RWPE2 (cell line): Measurements from ENCODE around the gene MAK.
A peak's percentile ranks its signal among the peaks of the same experiment; 100 is the strongest.

Experiments
- ATAC-seq: fragments of 200-7000 bp; cut with Tn5 transposase; 3 replicates; pipeline ENCODE4 v1.9.1; 2021; ENCODE audit warnings: low read depth
- DNase-seq: peaks from one replicate; pipeline ENCODE4 v3.0.0-alpha.2; 2020; ENCODE audit warnings: low spot score
- H3K27ac ChIP-seq: fragments of 450-650 bp; 2 replicates; pipeline ENCODE4 v1.5.1; 2017; ENCODE audit warnings: mild to moderate bottlenecking; ENCODE audit not compliant: poor library complexity, severe bottlenecking
- H3K27me3 ChIP-seq: fragments of 250-450 bp; sonication (Bioruptor Pico); 2 replicates; pipeline ENCODE4 v1.5.1; 2021; ENCODE audit warnings: mild to moderate bottlenecking, moderate library complexity; ENCODE audit not compliant: insufficient read depth, poor library complexity, severe bottlenecking
- H3K36me3 ChIP-seq: fragments of 250-450 bp; sonication (Bioruptor Pico); 2 replicates; pipeline ENCODE4 v1.5.1; 2020; ENCODE audit warnings: low read depth, mild to moderate bottlenecking, moderate library complexity
- H3K4me1 ChIP-seq: fragments of 250-450 bp; sonication (Bioruptor Pico); 2 replicates; pipeline ENCODE4 v1.5.1; 2021; ENCODE audit warnings: mild to moderate bottlenecking, moderate library complexity; ENCODE audit not compliant: insufficient read depth, poor library complexity, severe bottlenecking
- H3K4me3 ChIP-seq: fragments of 250-450 bp; sonication (Bioruptor Pico); 2 replicates; pipeline ENCODE4 v1.5.1; 2021; ENCODE audit warnings: mild to moderate bottlenecking, moderate library complexity; ENCODE audit not compliant: severe bottlenecking
- H3K9me3 ChIP-seq: fragments of 250-450 bp; sonication (Bioruptor Pico); 2 replicates; pipeline ENCODE4 v1.5.1; 2021; ENCODE audit warnings: mild to moderate bottlenecking, moderate library complexity; ENCODE audit not compliant: severe bottlenecking
- TF ChIP-seq, protein P1 (sequence below): fragments of 450-650 bp; IDR thresholded peaks from one replicate; pipeline ENCODE4 v1.5.1; 2017; ENCODE audit warnings: mild to moderate bottlenecking, moderate library complexity; ENCODE audit not compliant: poor library complexity, severe bottlenecking

The MAK gene

DNA sequence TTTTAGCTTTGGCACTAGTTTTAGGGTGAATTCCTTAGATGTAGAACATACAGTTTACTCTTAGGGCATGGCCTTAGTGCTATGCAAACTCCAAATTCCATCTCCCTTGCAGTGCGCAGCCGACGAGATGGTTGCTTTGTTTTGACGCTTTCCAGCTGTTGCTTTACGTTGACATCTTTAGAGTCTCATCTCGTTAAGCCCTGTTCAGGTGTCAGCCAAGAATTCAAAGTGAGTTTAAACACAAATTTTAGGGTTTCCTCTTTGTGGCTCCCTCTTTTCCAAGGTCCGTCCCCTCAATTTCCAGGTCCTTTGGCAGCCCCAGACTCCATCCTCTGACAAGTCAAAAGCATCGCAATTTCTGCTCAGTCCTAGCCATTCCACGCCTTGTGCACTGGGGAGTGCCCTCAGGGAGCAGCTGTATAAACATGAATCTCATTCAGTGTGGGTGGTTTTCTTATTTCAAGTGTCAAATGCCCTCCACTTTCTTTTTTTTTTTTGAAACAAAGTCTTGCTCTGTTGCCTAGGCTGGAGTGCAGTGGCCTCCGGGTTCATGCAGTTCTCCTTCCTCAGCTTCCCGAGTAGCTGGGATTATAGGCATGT is 14.1 kb upstream of the MAK start:
- Histone ChIP-seq H3K4me3 (no peak overlapping the region), H3K9me3 (no peaks in the 10 kb centered on the region), H3K27ac (no peak overlapping the region), H3K36me3 (no peaks in the 10 kb centered on the region), H3K4me1 (no peaks in the 10 kb centered on the region), H3K27me3 (no peaks in the 10 kb centered on the region)
- DNase-seq (no peak), ATAC-seq (no peak)
- TF ChIP-seq, protein P1, sequence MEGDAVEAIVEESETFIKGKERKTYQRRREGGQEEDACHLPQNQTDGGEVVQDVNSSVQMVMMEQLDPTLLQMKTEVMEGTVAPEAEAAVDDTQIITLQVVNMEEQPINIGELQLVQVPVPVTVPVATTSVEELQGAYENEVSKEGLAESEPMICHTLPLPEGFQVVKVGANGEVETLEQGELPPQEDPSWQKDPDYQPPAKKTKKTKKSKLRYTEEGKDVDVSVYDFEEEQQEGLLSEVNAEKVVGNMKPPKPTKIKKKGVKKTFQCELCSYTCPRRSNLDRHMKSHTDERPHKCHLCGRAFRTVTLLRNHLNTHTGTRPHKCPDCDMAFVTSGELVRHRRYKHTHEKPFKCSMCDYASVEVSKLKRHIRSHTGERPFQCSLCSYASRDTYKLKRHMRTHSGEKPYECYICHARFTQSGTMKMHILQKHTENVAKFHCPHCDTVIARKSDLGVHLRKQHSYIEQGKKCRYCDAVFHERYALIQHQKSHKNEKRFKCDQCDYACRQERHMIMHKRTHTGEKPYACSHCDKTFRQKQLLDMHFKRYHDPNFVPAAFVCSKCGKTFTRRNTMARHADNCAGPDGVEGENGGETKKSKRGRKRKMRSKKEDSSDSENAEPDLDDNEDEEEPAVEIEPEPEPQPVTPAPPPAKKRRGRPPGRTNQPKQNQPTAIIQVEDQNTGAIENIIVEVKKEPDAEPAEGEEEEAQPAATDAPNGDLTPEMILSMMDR: no peak

DNA sequence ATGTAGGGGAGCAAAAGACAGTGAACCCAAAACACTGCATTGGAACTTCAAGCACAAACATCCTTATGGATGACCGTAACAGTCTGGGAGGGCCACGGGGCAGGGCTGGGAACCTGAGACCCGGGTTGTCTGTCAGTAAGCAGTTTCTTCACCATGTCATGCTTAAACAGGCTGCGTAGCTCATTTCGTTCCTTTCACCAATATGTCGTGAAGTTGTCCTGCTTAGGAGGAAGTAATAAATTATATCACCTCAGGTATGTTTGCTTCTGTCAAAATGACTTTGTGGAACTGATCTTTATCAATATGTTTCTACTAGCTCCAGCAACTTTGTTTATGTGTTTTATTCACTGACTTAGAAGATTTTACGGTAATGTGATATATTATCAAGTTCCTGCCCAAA is 12.4 kb upstream of the MAK start:
- H3K4me3 ChIP-seq: no peak overlapping the region
- DNase-seq (no peak), ATAC-seq (no peak)
- H3K36me3 ChIP-seq: no peaks in the 10 kb centered on the region
- H3K27ac ChIP-seq: no peak overlapping the region
- TF ChIP-seq, protein P1: no peak
- no peaks in the 10 kb centered on the region for H3K9me3 ChIP-seq
- no peaks in the 10 kb centered on the region for H3K4me1 ChIP-seq
- H3K27me3 ChIP-seq: no peaks in the 10 kb centered on the region

DNA sequence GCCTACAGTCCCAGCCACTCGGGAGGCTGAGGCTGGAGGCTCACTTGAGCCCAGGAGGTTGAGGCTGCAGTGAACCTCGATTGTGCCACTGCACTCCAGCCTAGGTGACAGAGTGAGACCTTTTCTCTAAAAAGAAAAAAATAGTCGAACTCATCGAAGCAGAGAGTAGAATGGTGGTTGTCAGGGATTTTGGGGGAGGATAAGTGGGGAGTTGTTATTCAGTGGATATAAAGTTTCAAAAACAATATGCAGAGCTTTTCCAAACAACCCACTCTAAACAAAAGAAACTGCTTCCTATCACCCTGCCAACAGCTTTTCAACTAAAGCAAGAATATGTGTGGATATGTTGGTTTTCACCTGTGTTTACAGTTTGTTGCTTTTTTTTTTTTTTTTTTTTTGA is 11.6 kb upstream of the MAK start:
- DNase-seq: no peak
- no peaks in the 10 kb centered on the region for H3K9me3 ChIP-seq

DNA sequence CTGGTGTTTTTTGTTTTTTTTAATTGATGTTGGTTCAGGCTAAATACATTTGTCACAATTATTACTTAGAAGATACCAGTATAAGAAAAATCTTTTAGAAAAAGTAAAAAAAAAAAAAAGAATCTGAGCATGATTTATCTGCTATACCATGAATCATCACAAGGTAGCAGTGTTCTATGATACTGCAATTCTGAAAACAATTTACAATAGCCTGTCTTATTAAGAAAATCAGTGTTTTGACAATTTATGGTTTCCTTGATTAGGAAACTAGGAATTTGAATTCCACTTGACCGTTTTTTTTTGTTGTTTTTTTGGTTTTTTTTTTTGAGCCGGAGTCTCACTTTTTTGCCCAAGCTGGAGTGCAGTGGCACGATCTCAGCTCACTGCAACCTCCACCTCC is 9.3 kb upstream of the MAK start:
- DNase-seq: no peak
- Histone ChIP-seq H3K4me3 (no peak overlapping the region), H3K36me3 (no peaks in the 10 kb centered on the region), H3K9me3 (no peaks in the 10 kb centered on the region), H3K4me1 (no peaks in the 10 kb centered on the region), H3K27me3 (no peaks in the 10 kb centered on the region), H3K27ac (no peak overlapping the region)
- TF ChIP-seq, protein P1: peak; percentile 38
- no peak for ATAC-seq

More for the DNA sequence above, 11.6 kb upstream of the MAK start:
- H3K4me1 ChIP-seq: no peaks in the 10 kb centered on the region
- H3K27ac ChIP-seq: no peak overlapping the region
- no peaks in the 10 kb centered on the region for H3K36me3 ChIP-seq
- no peaks in the 10 kb centered on the region for H3K27me3 ChIP-seq
- H3K4me3 ChIP-seq: no peak overlapping the region
- ATAC-seq: no peak
- TF ChIP-seq, protein P1: no peak

DNA sequence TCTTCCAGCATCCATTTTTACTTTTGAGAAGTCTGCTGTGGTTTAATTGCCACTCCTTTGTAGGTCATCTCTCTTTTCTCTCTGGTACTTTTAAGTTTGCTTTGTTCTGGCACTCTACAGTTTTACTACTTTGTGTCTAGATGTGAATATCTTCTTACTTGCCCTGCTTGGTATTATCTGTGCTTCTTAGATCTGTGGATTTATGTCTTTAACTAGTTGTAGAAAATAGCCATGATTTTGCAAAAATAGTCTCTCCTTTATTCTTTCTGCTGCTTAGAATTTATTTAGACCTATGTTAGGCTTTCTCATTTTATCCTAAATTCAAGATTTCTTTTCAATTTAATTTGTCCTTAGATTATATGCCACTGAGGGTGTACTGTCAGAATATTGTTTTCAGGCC is 5.2 kb upstream of the MAK start:
- ATAC-seq (no peak), DNase-seq (no peak)
- Histone ChIP-seq H3K36me3 (no peaks in the 10 kb centered on the region), H3K9me3 (no peaks in the 10 kb centered on the region), H3K27me3 (no peaks in the 10 kb centered on the region), H3K27ac (no peak overlapping the region), H3K4me1 (no peaks in the 10 kb centered on the region), H3K4me3 (no peak overlapping the region)
- TF ChIP-seq, protein P1: no peak
